Measurements from ENCODE around the gene TFEC. TPM values are rescaled to one million over a fixed set of nuclear protein-coding genes. Genes with fewer than 3 reads are reported as not detected.

Gene TFEC
- total RNA-seq, 1 experiment from 2014 or later: 0.12 TPM

- H3K27ac ChIP-seq (ENCODE audit: low read depth, low read length): no peak overlapping the region
- no peak overlapping the region for H3K4me2 ChIP-seq (ENCODE audit: low read length)
- H3K9me3 ChIP-seq (ENCODE audit: control insufficient read depth in 1 of 2, insufficient read depth in 1 of 2, low read depth in 1 of 2, low read length in 2 of 2): no peaks in the 10 kb centered on the region
- H2AFZ ChIP-seq (ENCODE audit: low read depth, low read length, poor library complexity, severe bottlenecking): peak overlapping the region; percentile 4
- CTCF ChIA-PET: no interaction called here
- no peak overlapping the region for H3K9ac ChIP-seq (ENCODE audit: low read length)
- H4K20me1 ChIP-seq (ENCODE audit: insufficient read depth): no peaks in the 10 kb centered on the region
- RAD21 ChIA-PET (ENCODE audit: low non-redundant PET in 1 of 2, low total read pairs in 2 of 2, uncharacterized antibody in 2 of 2, unreplicated experiment in 2 of 2): no interaction called here
- no peak overlapping the region for H3K4me3 ChIP-seq (replicated peaks in 1 of 2; ENCODE audit: low read depth in 1 of 2, low read length in 2 of 2)
- H3K27me3 ChIP-seq (ENCODE audit: insufficient read depth, low read length): no peaks in the 10 kb centered on the region
- no peaks in the 10 kb centered on the region for H3K9me2 ChIP-seq (ENCODE audit: insufficient read depth)
- H3K4me1 ChIP-seq (ENCODE audit: control insufficient read depth in 1 of 2, insufficient read depth in 2 of 2, low read length in 2 of 2): no peaks in the 10 kb centered on the region
- intact Hi-C loops (cut with micrococcal nuclease): no loop called here
- POLR2A ChIA-PET: no interaction called here
- DNase-seq (ENCODE audit: low read depth, low spot score) (no peak), ATAC-seq (no peak)
- no TSS peak for BruUV-seq (replicated peaks)
- TF ChIP-seq ZFX (IDR thresholded peaks at IDR 0.05): no peak
- TF ChIP-seq SIN3A (IDR thresholded peaks at IDR 0.05; ENCODE audit: low read depth): no peak
- TF ChIP-seq SRF (IDR thresholded peaks at IDR 0.05; ENCODE audit: low read depth): no peak
- no peak for TF ChIP-seq FOSL1 (IDR thresholded peaks at IDR 0.05; ENCODE audit: low read depth)
- TF ChIP-seq REST (IDR thresholded peaks at IDR 0.05; ENCODE audit: low read depth): no peak
- no peak for TF ChIP-seq CEBPB (IDR thresholded peaks at IDR 0.05; ENCODE audit: low read depth)
- TF ChIP-seq MAX (IDR thresholded peaks at IDR 0.05): no peak
- no peak for TF ChIP-seq POLR2AphosphoS5 (IDR thresholded peaks at IDR 0.05; ENCODE audit: low read depth, low read length)
- no peak for TF ChIP-seq JUND (IDR thresholded peaks at IDR 0.05)
- no peak for TF ChIP-seq POLR2A (IDR thresholded peaks at IDR 0.05; ENCODE audit: borderline replicate concordance, extremely low read depth, insufficient read depth, insufficient read length)
- TF ChIP-seq ZNF274 (IDR thresholded peaks at IDR 0.05; ENCODE audit: low read depth, low read length): no peak
- no peaks in the 10 kb centered on the region for H3K79me2 ChIP-seq (ENCODE audit: insufficient read depth, low read length)
- no peaks in the 10 kb centered on the region for H3K36me3 ChIP-seq (ENCODE audit: control insufficient read depth in 1 of 2, insufficient read depth in 2 of 2, low read length in 2 of 2)
Measured at GRCh38 chr7:116024826-116025809, 5.4 kb downstream of the TFEC start.

Data from HCT116 (cell line).